Measurements from ENCODE around the gene MPP2.

The MPP2 gene

GRCh38 chr17:43912635-43913304 lies 5.4 kb upstream of the MPP2 start:
- Histone ChIP-seq H2BK120ac (ENCODE audit: low read depth, low read length) (no peak overlapping the region), H3K27ac (ENCODE audit: low read depth, low read length) (no peak overlapping the region), H3K9ac (ENCODE audit: low read length) (no peak overlapping the region), H3K18ac (ENCODE audit: low read length) (no peak overlapping the region), H3K79me2 (ENCODE audit: control insufficient read depth, insufficient read depth, low read length) (no peaks in the 10 kb centered on the region), H3K4ac (ENCODE audit: low read depth, low read length) (no peak overlapping the region), H2AK5ac (ENCODE audit: low read length) (no peak overlapping the region), H4K5ac (ENCODE audit: low read length) (no peak overlapping the region), H3K23ac (ENCODE audit: low read length) (no peak overlapping the region), H2BK5ac (ENCODE audit: low read length) (no peak overlapping the region), H3K79me1 (ENCODE audit: low read length) (no peaks in the 10 kb centered on the region), H2BK15ac (replicated peaks; ENCODE audit: low read depth) (no peak overlapping the region), H3K4me2 (ENCODE audit: low read length) (no peak overlapping the region), H3K4me1 (ENCODE audit: control insufficient read depth, low read depth, low read length) (peaks cover 5% of the 10 kb centered on the region), H3K56ac (ENCODE audit: low read length) (no peak overlapping the region), H4K8ac (ENCODE audit: low read depth, low read length) (no peak overlapping the region), H3K36me3 (ENCODE audit: control insufficient read depth, insufficient read depth, low read length) (no peaks in the 10 kb centered on the region), H3K4me3 (ENCODE audit: low read length) (no peak overlapping the region), H3K27me3 (ENCODE audit: insufficient read depth, low read length, poor library complexity) (peaks cover 4% of the 10 kb centered on the region)
- 100% methylated on average over 1 of the region's 4 CpGs for WGBS (ENCODE audit: extremely low coverage, insufficient coverage, low lambda C conversion rate)
- DNase-seq: no peak

GRCh38 chr17:43911904-43912303 lies 4.6 kb upstream of the MPP2 start:
- no peak overlapping the region for H3K27ac ChIP-seq (ENCODE audit: low read depth, low read length)
- H3K9ac ChIP-seq (ENCODE audit: low read length): no peak overlapping the region
- no peaks in the 10 kb centered on the region for H3K79me1 ChIP-seq (ENCODE audit: low read length)
- H2AK5ac ChIP-seq (ENCODE audit: low read length): no peak overlapping the region
- no peak overlapping the region for H3K4me3 ChIP-seq (ENCODE audit: low read length)
- H3K4me1 ChIP-seq (ENCODE audit: control insufficient read depth, low read depth, low read length): peaks cover 4% of the 10 kb centered on the region
- DNase-seq: no peak
- H3K23ac ChIP-seq (ENCODE audit: low read length): no peak overlapping the region
- H4K5ac ChIP-seq (ENCODE audit: low read length): no peak overlapping the region
- H3K36me3 ChIP-seq (ENCODE audit: control insufficient read depth, insufficient read depth, low read length): no peaks in the 10 kb centered on the region
- H2BK120ac ChIP-seq (ENCODE audit: low read depth, low read length): no peak overlapping the region
- H2BK15ac ChIP-seq (replicated peaks; ENCODE audit: low read depth): no peak overlapping the region
- no peak overlapping the region for H3K4me2 ChIP-seq (ENCODE audit: low read length)
- H2BK5ac ChIP-seq (ENCODE audit: low read length): no peak overlapping the region
- WGBS (ENCODE audit: extremely low coverage, insufficient coverage, low lambda C conversion rate): no CpG with 5 or more reads among the region's 8 CpGs
- no peak overlapping the region for H3K18ac ChIP-seq (ENCODE audit: low read length)
- no peak overlapping the region for H3K56ac ChIP-seq (ENCODE audit: low read length)
- H3K79me2 ChIP-seq (ENCODE audit: control insufficient read depth, insufficient read depth, low read length): no peaks in the 10 kb centered on the region
- no peak overlapping the region for H4K8ac ChIP-seq (ENCODE audit: low read depth, low read length)
- H3K27me3 ChIP-seq (ENCODE audit: insufficient read depth, low read length, poor library complexity): peaks cover 4% of the 10 kb centered on the region
- no peak overlapping the region for H3K4ac ChIP-seq (ENCODE audit: low read depth, low read length)

- H4K8ac ChIP-seq (ENCODE audit: low read depth, low read length): no peak overlapping the region
- H3K79me2 ChIP-seq (ENCODE audit: control insufficient read depth, insufficient read depth, low read length): no peaks in the 10 kb centered on the region
- H3K27ac ChIP-seq (ENCODE audit: low read depth, low read length): no peak overlapping the region
- no peak overlapping the region for H3K23ac ChIP-seq (ENCODE audit: low read length)
- H3K4ac ChIP-seq (ENCODE audit: low read depth, low read length): no peak overlapping the region
- no peak for DNase-seq
- no peak overlapping the region for H2BK120ac ChIP-seq (ENCODE audit: low read depth, low read length)
- H3K36me3 ChIP-seq (ENCODE audit: control insufficient read depth, insufficient read depth, low read length): no peaks in the 10 kb centered on the region
- H2BK5ac ChIP-seq (ENCODE audit: low read length): no peak overlapping the region
- H3K4me1 ChIP-seq (ENCODE audit: control insufficient read depth, low read depth, low read length): peaks cover 2% of the 10 kb centered on the region
- H3K79me1 ChIP-seq (ENCODE audit: low read length): no peaks in the 10 kb centered on the region
- no CpG with 5 or more reads among the region's 7 CpGs for WGBS (ENCODE audit: extremely low coverage, insufficient coverage, low lambda C conversion rate)
- no peak overlapping the region for H2AK5ac ChIP-seq (ENCODE audit: low read length)
- H3K4me2 ChIP-seq (ENCODE audit: low read length): no peak overlapping the region
- H2BK15ac ChIP-seq (replicated peaks; ENCODE audit: low read depth): no peak overlapping the region
- H3K18ac ChIP-seq (ENCODE audit: low read length): no peak overlapping the region
- H3K9ac ChIP-seq (ENCODE audit: low read length): no peak overlapping the region
- peaks cover 4% of the 10 kb centered on the region for H3K27me3 ChIP-seq (ENCODE audit: insufficient read depth, low read length, poor library complexity)
- H4K5ac ChIP-seq (ENCODE audit: low read length): no peak overlapping the region
- H3K56ac ChIP-seq (ENCODE audit: low read length): no peak overlapping the region
- H3K4me3 ChIP-seq (ENCODE audit: low read length): no peak overlapping the region
Observed at GRCh38 chr17:43909537-43910231, 2.3 kb upstream of the MPP2 start.

DNA sequence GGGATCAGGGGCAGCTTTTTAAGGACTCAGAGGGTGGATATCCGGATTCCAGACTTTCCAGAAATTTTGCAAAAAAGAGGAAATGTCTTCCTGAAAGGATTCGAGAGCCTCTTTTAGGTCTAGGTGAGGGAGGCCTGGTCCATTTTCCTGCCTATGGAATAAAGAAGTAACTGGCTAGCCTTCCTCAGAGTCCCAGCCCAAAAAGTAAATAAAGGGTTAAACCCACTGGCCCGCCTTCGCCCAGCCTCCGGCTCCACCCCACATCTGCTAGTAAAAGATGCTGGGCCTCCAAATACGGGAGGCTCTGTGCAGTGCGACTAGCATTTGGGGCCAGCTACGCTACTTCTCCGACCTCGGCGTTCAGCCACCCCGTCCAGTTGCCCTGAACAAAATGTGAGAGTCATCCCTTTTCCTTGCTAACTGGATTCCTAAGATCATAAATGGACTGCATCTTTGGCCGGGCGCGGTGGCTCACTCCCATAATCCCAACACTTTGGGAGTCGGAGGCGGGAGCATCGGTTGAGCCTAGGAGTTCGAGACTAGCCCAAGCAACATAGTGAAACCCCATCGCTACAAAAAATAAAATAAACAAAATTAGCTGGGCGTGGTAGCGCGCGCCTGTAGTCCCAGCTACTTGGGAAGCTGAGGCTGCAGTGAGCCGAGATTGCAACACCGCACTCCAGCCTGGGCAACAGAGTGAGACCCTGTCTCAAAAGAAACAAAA lies 824 bp upstream of the MPP2 start:
- H2BK15ac ChIP-seq (replicated peaks; ENCODE audit: low read depth): no peak overlapping the region
- H3K4me1 ChIP-seq (ENCODE audit: control insufficient read depth, low read depth, low read length): peaks cover 2% of the 10 kb centered on the region
- no peak overlapping the region for H2BK120ac ChIP-seq (ENCODE audit: low read depth, low read length)
- peak overlapping the region; percentile 93 for H3K4me2 ChIP-seq (ENCODE audit: low read length)
- no peak overlapping the region for H3K18ac ChIP-seq (ENCODE audit: low read length)
- H3K23ac ChIP-seq (ENCODE audit: low read length): no peak overlapping the region
- DNase-seq: peak; percentile 79
- H3K4me3 ChIP-seq (ENCODE audit: low read length): no peak overlapping the region
- no peaks in the 10 kb centered on the region for H3K79me1 ChIP-seq (ENCODE audit: low read length)
- H2AK5ac ChIP-seq (ENCODE audit: low read length): no peak overlapping the region
- H3K4ac ChIP-seq (ENCODE audit: low read depth, low read length): no peak overlapping the region
- no peak overlapping the region for H3K27ac ChIP-seq (ENCODE audit: low read depth, low read length)
- no peak overlapping the region for H4K8ac ChIP-seq (ENCODE audit: low read depth, low read length)
- H3K56ac ChIP-seq (ENCODE audit: low read length): peak overlapping the region; percentile 91
- H3K9ac ChIP-seq (ENCODE audit: low read length): no peak overlapping the region
- no peak overlapping the region for H4K5ac ChIP-seq (ENCODE audit: low read length)
- no peaks in the 10 kb centered on the region for H3K36me3 ChIP-seq (ENCODE audit: control insufficient read depth, insufficient read depth, low read length)
- H2BK5ac ChIP-seq (ENCODE audit: low read length): no peak overlapping the region
- WGBS (ENCODE audit: extremely low coverage, insufficient coverage, low lambda C conversion rate): no CpG with 5 or more reads among the region's 26 CpGs
- no peaks in the 10 kb centered on the region for H3K79me2 ChIP-seq (ENCODE audit: control insufficient read depth, insufficient read depth, low read length)
- H3K27me3 ChIP-seq (ENCODE audit: insufficient read depth, low read length, poor library complexity): peaks cover 4% of the 10 kb centered on the region

DNA sequence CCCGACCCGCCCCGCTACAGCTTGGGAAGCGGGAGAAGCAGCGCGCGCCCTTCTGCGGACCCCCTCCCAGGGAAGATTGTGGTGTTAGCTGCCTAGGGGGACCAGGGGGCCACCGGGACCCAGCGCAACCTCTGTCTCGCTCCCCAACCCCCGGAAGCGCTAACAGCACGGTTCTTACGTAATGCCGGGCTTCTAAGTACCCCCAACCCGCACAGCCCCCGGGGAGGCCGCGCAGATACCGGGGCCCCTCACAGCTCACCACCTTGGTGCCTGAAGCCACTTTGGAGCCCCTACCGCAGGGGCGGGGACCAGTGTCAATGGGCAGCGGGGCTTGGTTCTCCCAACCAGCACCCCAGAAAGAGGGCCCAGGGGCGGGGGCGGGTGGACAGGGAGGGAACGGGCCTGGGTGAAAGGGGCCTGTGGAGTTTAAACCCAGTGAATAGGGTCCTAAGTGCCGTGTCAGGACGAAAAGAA lies 348 bp downstream of the MPP2 start:
- Histone ChIP-seq H4K5ac (ENCODE audit: low read length) (no peak overlapping the region), H3K4me2 (ENCODE audit: low read length) (peak overlapping the region; percentile 93), H3K79me2 (ENCODE audit: control insufficient read depth, insufficient read depth, low read length) (no peaks in the 10 kb centered on the region), H2BK15ac (replicated peaks; ENCODE audit: low read depth) (no peak overlapping the region), H3K4me3 (ENCODE audit: low read length) (peak overlapping the region; percentile 56), H3K18ac (ENCODE audit: low read length) (no peak overlapping the region), H2AK5ac (ENCODE audit: low read length) (no peak overlapping the region), H3K56ac (ENCODE audit: low read length) (peak overlapping the region; percentile 70), H3K79me1 (ENCODE audit: low read length) (no peaks in the 10 kb centered on the region), H3K9ac (ENCODE audit: low read length) (peak overlapping the region; percentile 50), H3K36me3 (ENCODE audit: control insufficient read depth, insufficient read depth, low read length) (no peaks in the 10 kb centered on the region), H3K23ac (ENCODE audit: low read length) (no peak overlapping the region), H2BK5ac (ENCODE audit: low read length) (no peak overlapping the region), H2BK120ac (ENCODE audit: low read depth, low read length) (no peak overlapping the region), H3K27me3 (ENCODE audit: insufficient read depth, low read length, poor library complexity) (peaks cover 4% of the 10 kb centered on the region), H3K4me1 (ENCODE audit: control insufficient read depth, low read depth, low read length) (peaks cover 2% of the 10 kb centered on the region), H3K4ac (ENCODE audit: low read depth, low read length) (no peak overlapping the region), H4K8ac (ENCODE audit: low read depth, low read length) (no peak overlapping the region), H3K27ac (ENCODE audit: low read depth, low read length) (no peak overlapping the region)
- no peak for DNase-seq
- WGBS (ENCODE audit: extremely low coverage, insufficient coverage, low lambda C conversion rate): no CpG with 5 or more reads among the region's 29 CpGs
